Measurements from ENCODE around the gene EIF4G3.

DNA sequence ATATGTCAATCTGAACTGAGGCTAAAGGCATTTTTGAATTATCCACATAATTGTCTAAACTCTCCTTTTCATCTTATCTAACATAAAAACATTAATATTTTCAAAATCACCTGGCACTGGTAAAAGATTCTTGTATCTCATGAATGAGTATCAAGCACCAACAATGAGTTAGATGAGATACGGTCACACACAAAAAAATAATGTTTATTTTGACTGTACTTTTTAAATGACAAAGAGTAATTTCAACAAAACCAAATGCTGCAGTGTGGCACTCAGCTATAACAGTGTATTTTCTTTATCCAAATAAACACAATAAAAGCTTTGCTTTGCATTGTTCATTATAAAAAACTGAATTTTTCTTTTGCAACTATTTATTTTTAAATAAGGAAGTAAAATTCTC is 59.5 kb downstream of the EIF4G3 start:
- TF ChIP-seq, protein P1, sequence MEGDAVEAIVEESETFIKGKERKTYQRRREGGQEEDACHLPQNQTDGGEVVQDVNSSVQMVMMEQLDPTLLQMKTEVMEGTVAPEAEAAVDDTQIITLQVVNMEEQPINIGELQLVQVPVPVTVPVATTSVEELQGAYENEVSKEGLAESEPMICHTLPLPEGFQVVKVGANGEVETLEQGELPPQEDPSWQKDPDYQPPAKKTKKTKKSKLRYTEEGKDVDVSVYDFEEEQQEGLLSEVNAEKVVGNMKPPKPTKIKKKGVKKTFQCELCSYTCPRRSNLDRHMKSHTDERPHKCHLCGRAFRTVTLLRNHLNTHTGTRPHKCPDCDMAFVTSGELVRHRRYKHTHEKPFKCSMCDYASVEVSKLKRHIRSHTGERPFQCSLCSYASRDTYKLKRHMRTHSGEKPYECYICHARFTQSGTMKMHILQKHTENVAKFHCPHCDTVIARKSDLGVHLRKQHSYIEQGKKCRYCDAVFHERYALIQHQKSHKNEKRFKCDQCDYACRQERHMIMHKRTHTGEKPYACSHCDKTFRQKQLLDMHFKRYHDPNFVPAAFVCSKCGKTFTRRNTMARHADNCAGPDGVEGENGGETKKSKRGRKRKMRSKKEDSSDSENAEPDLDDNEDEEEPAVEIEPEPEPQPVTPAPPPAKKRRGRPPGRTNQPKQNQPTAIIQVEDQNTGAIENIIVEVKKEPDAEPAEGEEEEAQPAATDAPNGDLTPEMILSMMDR (optimal IDR thresholded peaks at IDR 0.05 in 1 of 3, IDR thresholded peaks at IDR 0.05 in 1 of 3, conservative IDR thresholded peaks at IDR 0.05 in 1 of 3; ENCODE audit: extremely low read depth in 1 of 3, insufficient read depth in 2 of 3, low read length in 3 of 3) = no peak
- TF ChIP-seq EZH2 (IDR thresholded peaks at IDR 0.05; ENCODE audit: low read length) = no peak
